Measurements from ENCODE around the gene ZNF70.

- TF ChIP-seq CTCF (IDR thresholded peaks at IDR 0.05; ENCODE audit: poor library complexity) (no peak), EZH2phosphoT487 (IDR thresholded peaks at IDR 0.05; ENCODE audit: low read depth, severe bottlenecking, unreplicated experiment) (no peak)
These were observed 6.4 kb downstream of the ZNF70 start for GRCh38 chr22:23744485-23744884.

All from hepatocyte (in vitro differentiated cells).